Large intestine (tissue), 3 donors: ENCODE data around the gene DISP1. TPM values are rescaled to one million over a fixed set of nuclear protein-coding genes. Genes with fewer than 3 reads are reported as not detected.
"Not testable (repeated sequence)": the region's sequence is repeated elsewhere in the genome, so short reads cannot be mapped to it uniquely, and the experiment has no call there.

Experiments used
- DNase-seq, 2 donors: peaks; one replicate each; pipeline versions ENCODE4 v3.0.0 to v3.0.0-alpha.2; 2013
- H3K27ac ChIP-seq: one replicate; pipeline ENCODE4 v1.5.1; 2013; ENCODE audit warnings: low read length
- H3K27me3 ChIP-seq: 2 replicates; pipeline ENCODE4 v1.6.1; 2013; ENCODE audit warnings: low read length; ENCODE audit not compliant: control insufficient read depth, insufficient read depth
- H3K36me3 ChIP-seq: 2 replicates; pipeline ENCODE4 v1.6.1; 2013; ENCODE audit warnings: low read length; ENCODE audit not compliant: control insufficient read depth, insufficient read depth
- H3K4me1 ChIP-seq: one replicate; pipeline ENCODE4 v1.6.1; 2013; ENCODE audit warnings: low read length; ENCODE audit not compliant: control insufficient read depth, insufficient read depth
- H3K4me3 ChIP-seq: one replicate; pipeline ENCODE4 v1.5.1; 2013; ENCODE audit warnings: low read length
- H3K9me3 ChIP-seq: one replicate; pipeline ENCODE4 v1.6.1; 2013; ENCODE audit warnings: mild to moderate bottlenecking, low read depth, low read length, moderate library complexity; ENCODE audit not compliant: control insufficient read depth
- WGBS: methylation state at CpG from one replicate; pipeline ENCODE4 v1.1.5; 2013; ENCODE audit warnings: low lambda C conversion rate; ENCODE audit not compliant: insufficient coverage; 5-methylcytosine and 5-hydroxymethylcytosine counted together
- polyA plus RNA-seq: library from polyadenylated mRNA; unstranded; fragments of 120-200 nt; gene quantifications from one replicate; pipeline ENCODE4 v1.2.1, GENCODE V29; 2013

DISP1 gene
- polyA plus RNA-seq, 1 donor = 9.1 TPM

DNA sequence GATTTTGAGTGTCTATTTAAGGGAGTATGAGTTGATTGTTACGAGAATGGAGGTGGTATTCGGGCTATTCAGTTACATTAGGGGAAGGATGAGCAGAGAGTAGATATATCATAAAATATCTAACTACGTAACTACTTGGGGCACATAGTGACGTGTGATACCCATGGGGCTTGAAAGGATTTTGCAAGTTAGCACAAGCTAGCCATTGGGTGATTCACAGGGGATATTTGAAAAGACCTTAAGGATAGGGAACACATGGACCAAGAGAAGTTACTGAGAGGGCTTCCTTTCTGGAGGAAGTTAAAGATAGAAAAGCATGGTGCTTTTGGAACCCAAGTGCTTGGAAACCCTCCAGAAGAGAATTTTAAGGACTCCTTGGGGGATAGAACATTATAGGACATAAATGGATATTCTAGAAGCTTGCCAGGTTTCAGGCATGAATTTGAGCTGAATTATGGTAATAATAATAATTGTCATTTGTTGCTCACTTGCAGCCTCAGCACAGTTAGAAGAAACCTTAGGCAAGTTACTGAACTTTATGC is 5.4 kb downstream of the DISP1 start:
- 97% methylated on average over 4 of the region's 4 CpGs for WGBS
- Histone ChIP-seq H3K27me3 (no peaks in the 10 kb centered on the region), H3K27ac (no peak overlapping the region), H3K4me1 (no peaks in the 10 kb centered on the region), H3K9me3 (no peaks in the 10 kb centered on the region), H3K36me3 (no peaks in the 10 kb centered on the region), H3K4me3 (no peak overlapping the region)
- no peak for DNase-seq

DNA sequence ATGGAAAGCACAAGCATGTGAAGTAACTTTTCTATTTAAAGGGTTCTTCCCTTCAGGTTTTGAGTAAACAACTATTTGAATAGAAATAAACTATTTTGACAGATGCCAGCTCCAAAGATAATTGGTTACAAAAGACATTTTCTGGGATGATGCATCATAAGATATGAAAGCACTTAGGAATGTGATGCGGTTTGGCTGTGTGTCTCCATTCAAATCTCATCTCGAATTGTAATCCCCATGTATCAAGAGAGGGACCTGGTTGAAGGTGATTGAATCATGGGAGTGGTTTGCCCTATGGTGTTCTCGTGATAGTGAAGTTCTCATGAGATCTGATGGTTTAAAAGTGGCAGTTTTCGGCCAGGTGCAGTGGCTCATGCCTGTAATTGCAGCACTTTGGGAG is 6.4 kb downstream of the DISP1 start:
- Histone ChIP-seq H3K4me3 (no peak overlapping the region), H3K9me3 (no peaks in the 10 kb centered on the region), H3K36me3 (no peaks in the 10 kb centered on the region), H3K27me3 (no peaks in the 10 kb centered on the region), H3K27ac (no peak overlapping the region), H3K4me1 (no peaks in the 10 kb centered on the region)
- DNase-seq = no peak
- no CpG with 5 or more reads among the region's 4 CpGs for WGBS

DNA sequence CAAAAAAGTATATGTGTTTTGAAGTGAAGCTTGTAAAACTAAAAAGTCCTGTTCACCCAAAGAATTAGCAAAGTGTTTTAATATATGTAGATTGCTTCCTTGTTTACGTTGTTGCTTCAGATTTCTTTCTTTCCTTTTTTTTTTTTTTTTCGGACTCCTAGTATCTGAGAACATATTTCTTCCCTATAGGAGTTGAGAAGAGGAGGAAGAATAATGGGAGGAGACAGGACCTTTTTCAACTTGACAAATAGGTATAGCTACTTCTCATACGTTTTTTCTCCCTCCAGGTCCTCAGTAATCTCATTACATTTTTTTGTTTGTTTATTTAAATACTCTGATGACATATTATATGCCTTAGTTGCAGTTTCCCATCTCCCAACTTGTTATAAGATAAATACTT is 8.9 kb downstream of the DISP1 start:
- no peak overlapping the region for H3K27ac ChIP-seq
- H3K4me3 ChIP-seq = no peak overlapping the region
- no peak for DNase-seq
- no peaks in the 10 kb centered on the region for H3K27me3 ChIP-seq
- no peaks in the 10 kb centered on the region for H3K36me3 ChIP-seq
- 94% methylated on average over 2 of the region's 3 CpGs for WGBS
- no peaks in the 10 kb centered on the region for H3K4me1 ChIP-seq
- no peaks in the 10 kb centered on the region for H3K9me3 ChIP-seq

DNA sequence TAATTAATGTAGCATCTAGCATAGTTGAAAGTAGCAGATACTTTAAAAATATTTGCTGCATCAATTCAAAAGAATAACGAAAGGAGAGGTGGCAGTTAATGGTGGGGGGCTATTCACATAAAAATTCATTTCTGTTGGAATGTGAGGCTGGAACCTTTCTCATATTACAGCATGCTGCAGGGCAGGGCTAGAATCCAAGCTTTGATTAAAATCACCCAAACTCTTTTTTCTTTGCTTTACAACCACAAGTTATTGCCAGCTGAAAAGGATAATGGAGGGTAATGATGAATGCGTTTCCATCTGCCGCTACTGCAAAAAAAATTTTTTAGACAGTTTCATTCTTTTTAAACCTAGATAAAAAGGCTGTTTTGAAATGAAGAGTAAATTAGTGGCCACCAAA is 9.8 kb downstream of the DISP1 start:
- H3K36me3 ChIP-seq = no peaks in the 10 kb centered on the region
- H3K27ac ChIP-seq = no peak overlapping the region
- H3K27me3 ChIP-seq = no peaks in the 10 kb centered on the region
- no peak for DNase-seq
- H3K4me1 ChIP-seq = peaks cover under 1% of the 10 kb centered on the region
- H3K4me3 ChIP-seq = no peak overlapping the region
- WGBS = 48% methylated on average over 2 of the region's 3 CpGs
- H3K9me3 ChIP-seq = no peaks in the 10 kb centered on the region

DNA sequence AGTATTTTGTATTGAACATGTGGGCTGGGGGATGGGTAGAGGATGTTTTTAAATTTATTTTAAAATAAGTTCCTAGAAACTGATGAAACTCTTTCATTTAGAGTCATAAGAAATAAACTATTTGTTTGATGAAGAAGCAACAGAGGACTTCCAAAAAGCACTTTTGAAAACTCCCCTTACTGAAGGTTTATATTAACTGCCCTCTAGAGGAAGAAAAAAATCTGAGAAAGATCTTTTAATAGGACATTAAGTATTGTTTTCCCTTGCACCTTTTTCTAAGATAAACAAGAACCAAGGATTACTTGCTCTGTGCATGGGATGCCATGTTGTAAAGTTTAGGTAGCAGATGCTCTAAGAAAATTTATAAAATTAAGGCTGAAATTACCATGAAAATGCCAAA is 14.1 kb downstream of the DISP1 start:
- H3K27ac ChIP-seq = no peak overlapping the region
- no peaks in the 10 kb centered on the region for H3K9me3 ChIP-seq
- no peaks in the 10 kb centered on the region for H3K27me3 ChIP-seq
- H3K4me3 ChIP-seq = no peak overlapping the region
- peaks cover 15% of the 10 kb centered on the region for H3K4me1 ChIP-seq
- DNase-seq = no peak
- no peaks in the 10 kb centered on the region for H3K36me3 ChIP-seq

DNA sequence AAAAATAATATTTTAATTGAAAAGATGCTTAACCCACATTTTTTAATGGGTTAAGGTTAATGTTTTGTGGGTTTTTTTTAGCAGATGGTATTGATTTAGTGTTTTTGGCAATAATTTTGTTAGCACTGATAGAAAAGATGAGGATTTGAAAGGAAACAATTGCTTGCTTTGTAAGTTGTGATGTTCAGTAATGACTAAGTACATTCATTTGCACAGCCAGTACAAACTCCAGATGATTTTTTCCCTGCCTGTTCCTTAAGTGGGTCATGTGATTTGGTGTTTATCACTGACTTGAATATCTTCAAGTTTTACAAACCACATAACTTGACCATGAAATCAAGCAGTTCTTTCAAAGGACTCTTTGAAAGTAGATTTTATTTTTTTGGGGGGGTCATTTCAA is 15.0 kb downstream of the DISP1 start:
- H3K36me3 ChIP-seq = no peaks in the 10 kb centered on the region
- H3K9me3 ChIP-seq = no peaks in the 10 kb centered on the region
- H3K27ac ChIP-seq = peak overlapping the region; percentile 68
- H3K27me3 ChIP-seq = no peaks in the 10 kb centered on the region
- DNase-seq = peak; percentile 62 to 81
- H3K4me1 ChIP-seq = peaks cover 15% of the 10 kb centered on the region
- H3K4me3 ChIP-seq = no peak overlapping the region

DNA sequence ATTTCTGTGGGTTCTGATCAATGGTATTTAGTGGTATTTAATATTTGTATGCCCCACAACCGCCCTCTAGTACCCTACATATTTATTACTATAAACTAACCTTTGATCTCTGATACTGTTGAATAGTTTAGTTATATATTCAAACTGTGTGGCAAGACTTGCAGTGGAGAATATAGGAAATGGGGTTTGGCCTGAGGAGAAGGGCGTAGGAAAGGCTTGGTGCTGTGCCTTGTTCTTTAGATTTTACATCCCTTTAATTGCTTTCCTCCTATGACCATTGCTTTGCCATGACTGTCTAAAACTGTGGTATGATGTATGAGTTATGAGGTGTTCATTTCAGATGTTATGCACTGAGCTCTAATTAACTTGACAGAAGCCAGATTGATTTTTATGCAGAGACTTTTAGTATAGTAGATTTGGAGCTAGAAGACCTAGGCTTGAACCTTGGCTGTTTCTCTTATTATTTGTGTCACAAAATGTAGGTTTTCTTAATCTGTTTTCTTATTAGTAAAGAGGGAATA is 18.6 kb downstream of the DISP1 start:
- H3K4me3 ChIP-seq = no peak overlapping the region
- WGBS = no CpG with 5 or more reads among the region's 2 CpGs
- H3K27me3 ChIP-seq = no peaks in the 10 kb centered on the region
- H3K36me3 ChIP-seq = no peaks in the 10 kb centered on the region
- peak overlapping the region; percentile 55 for H3K27ac ChIP-seq
- peaks cover 15% of the 10 kb centered on the region for H3K4me1 ChIP-seq
- no peaks in the 10 kb centered on the region for H3K9me3 ChIP-seq
- DNase-seq = peak; percentile 22 to 67

DNA sequence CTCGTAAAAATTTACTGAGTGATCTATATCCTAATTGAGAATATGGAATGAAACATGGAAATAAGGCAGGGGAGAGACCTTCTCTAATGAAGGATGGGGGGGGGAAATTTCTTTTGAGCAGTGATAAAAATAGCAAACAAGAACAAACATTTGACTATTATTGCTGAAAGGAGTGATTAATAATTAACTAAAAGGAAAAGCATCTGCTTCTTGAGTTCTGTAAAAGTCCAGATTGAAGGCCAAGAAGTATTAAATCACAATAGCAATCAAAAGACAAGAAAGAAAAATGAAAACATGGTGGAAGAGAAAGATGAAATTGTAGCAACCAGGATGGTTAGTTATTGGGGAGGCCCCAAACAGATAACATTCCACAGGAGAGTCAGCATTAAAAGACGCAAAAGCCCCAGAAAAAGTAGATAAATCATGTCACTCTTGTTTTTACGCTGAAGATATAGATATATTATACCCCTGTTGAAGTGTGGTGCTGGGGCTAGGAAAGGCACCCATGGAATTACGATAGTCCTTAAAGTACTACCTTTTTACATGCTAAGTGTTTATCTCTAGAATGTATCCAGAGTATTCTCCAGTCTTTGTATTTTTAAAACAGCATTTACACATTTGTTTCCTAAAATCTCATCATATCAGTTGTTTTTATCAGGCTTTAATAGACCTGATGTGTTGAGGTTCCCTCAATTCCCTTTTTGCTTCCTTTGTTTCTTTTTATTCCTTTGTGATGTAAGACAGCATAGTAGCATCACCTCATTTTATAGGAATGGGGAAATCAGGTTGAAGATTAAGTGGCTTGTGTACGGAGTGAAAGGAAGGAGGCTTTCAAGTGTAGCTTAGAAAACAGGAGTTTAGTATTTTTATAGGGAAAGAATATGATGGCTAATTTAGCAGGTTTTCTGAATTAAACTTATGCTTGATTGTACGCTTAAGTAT is 28.9 kb downstream of the DISP1 start:
- peak overlapping the region; percentile 63 for H3K27ac ChIP-seq
- peaks cover 3% of the 10 kb centered on the region for H3K4me1 ChIP-seq
- peak; percentile 27 to 62 for DNase-seq
- no peaks in the 10 kb centered on the region for H3K36me3 ChIP-seq
- no peaks in the 10 kb centered on the region for H3K27me3 ChIP-seq
- H3K9me3 ChIP-seq = no peaks in the 10 kb centered on the region
- H3K4me3 ChIP-seq = no peak overlapping the region
- 69% methylated on average over 2 of the region's 6 CpGs for WGBS

DNA sequence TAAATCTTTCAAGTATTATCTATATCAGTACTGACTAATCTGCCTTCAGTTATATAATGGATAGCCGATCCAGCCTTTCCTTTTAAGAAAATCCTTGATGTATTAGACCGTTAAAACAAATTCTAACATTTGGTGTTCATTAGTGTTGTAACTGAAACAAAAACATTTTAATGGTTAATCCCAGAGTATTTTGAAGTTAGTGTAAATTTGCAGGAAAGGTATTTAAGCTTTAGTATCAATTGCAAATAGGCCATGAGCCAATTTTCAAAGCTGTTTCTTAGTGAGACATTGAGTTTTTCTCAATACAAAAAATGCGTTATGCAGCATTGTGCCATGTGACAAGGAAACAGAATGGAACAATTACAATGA is 29.6 kb downstream of the DISP1 start:
- H3K4me3 ChIP-seq = no peak overlapping the region
- no peaks in the 10 kb centered on the region for H3K27me3 ChIP-seq
- no peaks in the 10 kb centered on the region for H3K36me3 ChIP-seq
- 42% methylated on average over 2 of the region's 3 CpGs for WGBS
- no peak for DNase-seq
- no peaks in the 10 kb centered on the region for H3K9me3 ChIP-seq
- H3K4me1 ChIP-seq = peaks cover 3% of the 10 kb centered on the region
- peak overlapping the region; percentile 63 for H3K27ac ChIP-seq

DNA sequence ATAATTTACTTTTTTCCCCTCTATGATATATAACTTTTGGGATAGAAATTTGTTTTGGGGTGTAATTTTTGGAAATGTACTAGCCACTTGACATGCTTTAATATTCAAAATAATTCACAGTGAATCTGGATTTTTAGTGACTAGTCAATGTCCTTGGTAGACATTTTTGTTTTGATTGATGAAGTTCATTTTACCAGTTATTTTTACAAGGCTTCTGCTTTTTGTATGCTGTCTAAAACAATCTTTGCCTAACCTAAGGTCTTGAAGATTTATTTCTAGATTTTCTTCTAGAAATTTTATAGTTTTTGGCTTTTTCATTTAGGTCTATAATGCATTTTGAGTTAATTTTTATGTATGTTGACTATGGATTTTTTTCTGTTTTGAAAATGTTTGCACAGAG is 30.9 kb downstream of the DISP1 start:
- Histone ChIP-seq H3K4me3 (no peak overlapping the region), H3K36me3 (no peaks in the 10 kb centered on the region), H3K9me3 (no peaks in the 10 kb centered on the region), H3K27ac (no peak overlapping the region), H3K4me1 (peaks cover 3% of the 10 kb centered on the region), H3K27me3 (no peaks in the 10 kb centered on the region)
- no peak for DNase-seq

DNA sequence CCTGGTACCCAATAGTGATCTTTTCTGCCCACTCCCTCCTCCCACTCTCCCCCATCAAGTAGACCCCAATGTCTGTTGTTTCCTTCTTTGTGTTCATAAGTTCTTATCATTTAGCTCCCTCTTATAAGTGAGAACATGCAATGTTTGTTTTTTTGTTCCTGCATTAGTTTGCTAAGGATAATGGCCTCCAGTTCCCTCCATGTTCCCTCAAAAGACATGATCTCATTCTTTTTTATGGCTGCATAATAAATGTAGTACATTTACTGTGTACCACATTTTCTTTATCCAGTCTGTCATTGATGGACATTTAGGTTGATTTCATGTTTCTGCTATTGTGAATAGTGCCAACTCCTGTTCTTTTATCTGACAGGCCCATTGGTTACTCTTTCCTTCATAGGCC is 35.7 kb downstream of the DISP1 start:
- not testable (repeated sequence) for H3K4me3 ChIP-seq, H3K36me3 ChIP-seq, H3K27ac ChIP-seq, H3K27me3 ChIP-seq, DNase-seq, H3K9me3 ChIP-seq, H3K4me1 ChIP-seq
